ENCODE results near the gene GJB2. TPM values are rescaled to one million over a fixed set of nuclear protein-coding genes. Genes with fewer than 3 reads are reported as not detected.

GJB2 gene
- polyA plus RNA-seq, 1 experiment, result not detected

DNA sequence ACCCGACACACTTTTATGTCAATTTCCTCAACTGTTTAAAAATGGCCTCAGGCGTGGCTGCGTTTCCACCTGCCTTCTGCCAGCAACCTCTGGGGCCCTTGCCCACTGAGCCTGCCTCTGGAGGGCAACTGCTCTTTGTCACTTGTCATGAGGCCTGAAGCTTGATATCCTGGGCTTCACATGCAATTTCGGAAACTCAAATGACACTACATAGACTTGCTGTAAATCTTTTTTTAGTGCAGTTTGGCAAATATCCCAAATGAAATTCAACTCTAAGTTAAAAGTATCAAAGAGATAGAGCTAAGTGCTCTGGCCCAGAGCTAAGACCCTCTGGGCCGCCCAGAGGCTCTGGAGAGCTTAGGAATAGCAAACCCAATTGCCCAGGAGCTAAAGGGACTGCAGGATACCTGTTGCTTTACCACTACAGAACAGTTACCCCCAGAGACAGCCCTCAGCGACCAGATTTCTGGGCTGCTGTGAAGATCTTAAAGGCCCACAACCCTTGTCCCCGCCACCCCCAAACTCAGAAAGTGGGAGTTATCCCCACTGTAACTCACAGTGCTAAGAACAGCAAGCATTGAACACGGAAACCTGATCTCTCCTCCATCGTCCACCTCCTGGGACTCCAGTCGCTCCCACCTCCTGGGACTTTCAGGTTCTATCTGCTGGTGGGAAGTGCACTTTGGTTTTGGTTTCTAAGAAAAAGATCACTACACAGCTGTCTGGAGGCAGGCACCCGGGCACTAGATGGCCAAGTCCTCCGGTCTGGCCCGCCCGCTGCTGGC is 51.3 kb downstream of the GJB2 start:
- TF ChIP-seq, protein P1, sequence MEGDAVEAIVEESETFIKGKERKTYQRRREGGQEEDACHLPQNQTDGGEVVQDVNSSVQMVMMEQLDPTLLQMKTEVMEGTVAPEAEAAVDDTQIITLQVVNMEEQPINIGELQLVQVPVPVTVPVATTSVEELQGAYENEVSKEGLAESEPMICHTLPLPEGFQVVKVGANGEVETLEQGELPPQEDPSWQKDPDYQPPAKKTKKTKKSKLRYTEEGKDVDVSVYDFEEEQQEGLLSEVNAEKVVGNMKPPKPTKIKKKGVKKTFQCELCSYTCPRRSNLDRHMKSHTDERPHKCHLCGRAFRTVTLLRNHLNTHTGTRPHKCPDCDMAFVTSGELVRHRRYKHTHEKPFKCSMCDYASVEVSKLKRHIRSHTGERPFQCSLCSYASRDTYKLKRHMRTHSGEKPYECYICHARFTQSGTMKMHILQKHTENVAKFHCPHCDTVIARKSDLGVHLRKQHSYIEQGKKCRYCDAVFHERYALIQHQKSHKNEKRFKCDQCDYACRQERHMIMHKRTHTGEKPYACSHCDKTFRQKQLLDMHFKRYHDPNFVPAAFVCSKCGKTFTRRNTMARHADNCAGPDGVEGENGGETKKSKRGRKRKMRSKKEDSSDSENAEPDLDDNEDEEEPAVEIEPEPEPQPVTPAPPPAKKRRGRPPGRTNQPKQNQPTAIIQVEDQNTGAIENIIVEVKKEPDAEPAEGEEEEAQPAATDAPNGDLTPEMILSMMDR (IDR thresholded peaks at IDR 0.05; ENCODE audit: insufficient read depth, low read depth, low read length), result no peak
- POLR2A ChIA-PET, result no interaction called here
- CTCF ChIA-PET, result interaction anchor here (0.6 to 1.8 kb wide), 2 partner anchors 14 to 82 kb away, joined by 4 to 5 read pairs; no protein-coding TSS in a partner anchor
- H3K27me3 ChIP-seq (ENCODE audit: control insufficient read depth, insufficient read depth, low read length), result peaks cover 36% of the 10 kb centered on the region
- no peak for DNase-seq (ENCODE audit: low read depth)
- H3K36me3 ChIP-seq (ENCODE audit: control insufficient read depth, insufficient read depth, low read length), result no peaks in the 10 kb centered on the region
- no peak overlapping the region for H3K4me3 ChIP-seq (ENCODE audit: low read depth, low read length)

DNA sequence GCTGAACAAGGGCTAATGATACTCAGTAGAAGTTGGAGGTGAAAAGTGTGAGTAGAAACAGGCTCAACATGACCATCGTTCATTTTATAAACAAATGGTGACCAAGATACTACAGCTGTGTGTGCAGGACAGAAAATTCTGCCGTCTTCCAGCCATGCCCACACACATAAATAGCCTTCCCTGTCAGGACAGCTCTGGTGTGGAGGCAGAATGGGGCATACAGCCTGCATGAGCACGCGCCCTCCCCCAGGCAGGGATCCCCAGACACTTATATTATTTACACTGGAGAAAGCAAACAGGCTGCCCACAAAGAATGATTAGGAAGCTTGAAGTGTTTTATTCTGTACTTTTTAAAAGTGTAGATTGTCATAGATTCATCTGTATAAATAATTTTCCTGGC is 52.3 kb downstream of the GJB2 start:
- CTCF ChIA-PET, result interaction anchor here (1.8 kb wide), 1 partner anchor 13 kb away, joined by 4 read pairs; no protein-coding TSS in a partner anchor
- Histone ChIP-seq H3K27me3 (ENCODE audit: control insufficient read depth, insufficient read depth, low read length) (peaks cover 35% of the 10 kb centered on the region), H3K36me3 (ENCODE audit: control insufficient read depth, insufficient read depth, low read length) (no peaks in the 10 kb centered on the region), H3K4me3 (ENCODE audit: low read depth, low read length) (no peak overlapping the region)
- TF ChIP-seq, protein P1 (IDR thresholded peaks at IDR 0.05; ENCODE audit: insufficient read depth, low read depth, low read length), result no peak
- POLR2A ChIA-PET, result no interaction called here
- no peak for DNase-seq (ENCODE audit: low read depth)

DNA sequence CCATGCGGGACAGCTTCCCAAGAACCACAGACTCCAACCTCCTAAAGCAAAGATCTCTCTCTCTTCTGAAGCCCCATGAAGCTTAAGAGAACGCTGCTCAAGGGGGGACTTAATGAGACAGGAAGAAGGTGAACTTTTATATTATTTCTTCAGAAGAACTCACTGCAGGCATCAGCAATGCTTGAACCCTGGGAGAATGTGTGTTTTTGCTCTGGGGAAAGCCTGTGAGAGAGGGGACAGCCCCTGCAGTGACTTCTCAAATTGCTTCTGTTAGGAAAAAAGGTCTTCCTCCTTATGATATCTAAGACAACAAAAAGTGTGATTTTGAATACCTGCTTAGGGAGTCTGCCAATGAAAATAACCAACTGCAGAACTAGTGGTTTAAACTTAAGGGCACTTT is 54.9 kb downstream of the GJB2 start:
- CTCF ChIA-PET, result no interaction called here
- POLR2A ChIA-PET, result no interaction called here

More for the DNA sequence above, 54.9 kb downstream of the GJB2 start:
- Histone ChIP-seq H3K27me3 (ENCODE audit: control insufficient read depth, insufficient read depth, low read length) (peaks cover 23% of the 10 kb centered on the region), H3K4me3 (ENCODE audit: low read depth, low read length) (no peak overlapping the region), H3K36me3 (ENCODE audit: control insufficient read depth, insufficient read depth, low read length) (no peaks in the 10 kb centered on the region)
- TF ChIP-seq, protein P1 (IDR thresholded peaks at IDR 0.05; ENCODE audit: insufficient read depth, low read depth, low read length), result no peak
- no peak for DNase-seq (ENCODE audit: low read depth)

Other genes with a start within 250 kb of the GJB2 start
- 11.6 and 29.5 TPM in 2 replicates for gene ZMYM2, start 234.2 kb downstream of the GJB2 start, polyA plus RNA-seq (2011; rRNA removed)
- 0.05 and 0.13 TPM in 2 replicates for gene GJA3, start 31.9 kb downstream of the GJB2 start, polyA plus RNA-seq (2011; rRNA removed)
- not detected in 2 replicates for gene GJB6, start 39.4 kb upstream of the GJB2 start, polyA plus RNA-seq (2011; rRNA removed)